ENCODE data around the gene MAPK4.

The MAPK4 gene

GRCh38 chr18:50727721-50728471, 168.0 kb downstream of the MAPK4 start:
- DNase-seq (ENCODE audit: low read depth, low spot score): no peak
- no peak for TF ChIP-seq CTCF (IDR thresholded peaks at IDR 0.05; ENCODE audit: low read depth, low read length)
- in situ Hi-C loops (cut with HindIII; ENCODE audit: low sequenced_read_pairs): no loop called here
- no peak overlapping the region for H3K4me3 ChIP-seq (ENCODE audit: low read depth, low read length)

GRCh38 chr18:50729376-50729775, 169.5 kb downstream of the MAPK4 start:
- in situ Hi-C loops (cut with HindIII; ENCODE audit: low sequenced_read_pairs): no loop called here
- no peak overlapping the region for H3K4me3 ChIP-seq (ENCODE audit: low read depth, low read length)
- TF ChIP-seq CTCF (IDR thresholded peaks at IDR 0.05; ENCODE audit: low read depth, low read length): no peak
- no peak for DNase-seq (ENCODE audit: low read depth, low spot score)

DNA sequence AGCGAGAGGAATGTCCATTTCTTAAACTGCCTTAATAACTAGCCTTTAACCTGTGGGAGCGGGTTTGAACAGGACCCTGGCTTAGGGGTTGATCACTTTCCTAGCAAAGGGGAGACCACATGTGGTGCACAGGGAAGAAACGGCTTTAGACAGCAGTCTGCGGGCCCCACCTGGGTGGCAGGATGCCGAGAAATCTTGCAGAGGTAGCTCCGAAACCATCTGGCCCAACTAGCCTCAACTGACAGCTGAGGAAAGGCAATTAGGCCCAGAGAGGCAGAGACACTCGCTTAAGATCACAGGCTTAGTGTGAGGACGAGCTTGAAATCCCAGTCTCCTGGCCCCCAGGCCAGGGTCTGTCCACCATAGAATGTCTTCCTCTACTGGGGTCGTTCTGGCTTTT, 170.1 kb downstream of the MAPK4 start:
- no peak overlapping the region for H3K4me3 ChIP-seq (ENCODE audit: low read depth, low read length)
- no peak for TF ChIP-seq CTCF (IDR thresholded peaks at IDR 0.05; ENCODE audit: low read depth, low read length)
- DNase-seq (ENCODE audit: low read depth, low spot score): no peak
- in situ Hi-C loops (cut with HindIII; ENCODE audit: low sequenced_read_pairs): no loop called here

DNA sequence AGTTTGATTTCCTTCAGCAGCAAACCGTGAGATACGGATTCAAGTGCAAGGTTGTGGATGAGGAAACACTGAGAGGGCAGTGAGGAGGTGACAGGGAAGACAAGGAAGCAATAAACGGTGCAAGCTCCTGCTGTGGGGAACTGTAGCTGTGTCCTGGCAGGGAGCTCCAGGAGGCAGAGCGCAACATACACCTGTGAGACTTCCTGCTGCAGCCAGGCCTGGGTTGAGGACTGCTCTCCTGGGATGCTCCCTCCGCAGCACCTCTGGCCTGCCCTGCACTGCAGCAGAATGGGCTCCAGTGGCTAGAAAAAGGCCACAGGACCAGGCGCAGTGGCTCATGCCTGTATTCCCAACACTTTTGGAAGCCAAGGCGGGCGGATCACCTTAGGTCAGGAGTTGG, 174.5 kb downstream of the MAPK4 start:
- TF ChIP-seq CTCF (IDR thresholded peaks at IDR 0.05; ENCODE audit: low read depth, low read length): no peak
- H3K4me3 ChIP-seq (ENCODE audit: low read depth, low read length): no peak overlapping the region
- in situ Hi-C loops (cut with HindIII; ENCODE audit: low sequenced_read_pairs): no loop called here
- no peak for DNase-seq (ENCODE audit: low read depth, low spot score)

DNA sequence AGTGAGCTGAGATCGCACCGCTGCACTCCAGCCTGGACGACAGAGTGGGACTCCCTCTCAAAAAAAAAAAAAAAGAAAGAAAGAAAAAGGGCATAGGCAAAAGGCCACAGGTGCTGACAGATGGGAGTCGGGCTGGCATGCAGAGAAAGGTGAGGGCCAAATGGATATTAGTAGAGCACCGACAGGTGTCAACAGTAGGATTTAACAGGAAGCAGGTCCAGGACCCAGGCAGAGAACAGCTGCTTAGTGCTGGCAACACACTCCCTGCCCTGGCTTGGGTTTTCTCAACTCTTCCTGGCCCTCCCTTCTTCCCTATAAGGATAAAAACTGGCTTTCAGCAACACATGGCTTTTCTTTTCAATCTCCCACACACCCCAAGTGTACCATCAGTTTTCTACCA, 175.0 kb downstream of the MAPK4 start:
- DNase-seq (ENCODE audit: low read depth, low spot score): no peak
- no peak for TF ChIP-seq CTCF (IDR thresholded peaks at IDR 0.05; ENCODE audit: low read depth, low read length)
- in situ Hi-C loops (cut with HindIII; ENCODE audit: low sequenced_read_pairs): no loop called here

DNA sequence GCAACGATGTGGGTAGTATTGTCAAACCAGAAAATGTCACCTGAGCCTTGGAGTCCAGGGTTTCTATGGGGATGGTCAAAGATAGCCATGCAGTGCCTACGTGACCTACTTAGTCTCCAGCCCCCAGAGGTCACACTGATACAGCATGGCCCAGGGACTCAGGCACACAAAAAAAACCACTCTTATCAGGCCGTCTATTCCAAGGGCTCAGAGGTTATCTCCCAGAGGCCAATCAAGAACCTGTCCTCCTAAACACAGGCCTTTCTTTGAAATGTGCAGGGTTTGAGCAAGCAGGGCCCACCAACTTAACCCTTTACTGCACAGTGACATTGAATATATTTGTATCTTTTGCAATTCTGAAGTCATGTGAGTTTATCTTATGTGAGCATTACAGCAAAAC, 177.2 kb downstream of the MAPK4 start:
- in situ Hi-C loops (cut with HindIII; ENCODE audit: low sequenced_read_pairs): no loop called here
- TF ChIP-seq CTCF (IDR thresholded peaks at IDR 0.05; ENCODE audit: low read depth, low read length): no peak
- no peak for DNase-seq (ENCODE audit: low read depth, low spot score)
- no peak overlapping the region for H3K4me3 ChIP-seq (ENCODE audit: low read depth, low read length)

More for the DNA sequence above, 175.0 kb downstream of the MAPK4 start:
- H3K4me3 ChIP-seq (ENCODE audit: low read depth, low read length): no peak overlapping the region
